CD4-positive, CD25-positive, alpha-beta regulatory T cell (primary cell): ENCODE data around the gene SLC39A1. TPM values are rescaled to one million over a fixed set of nuclear protein-coding genes. Genes with fewer than 3 reads are reported as not detected.
A peak's percentile ranks its signal among the peaks of the same experiment; 100 is the strongest.

Experiments used
- ATAC-seq, 2 donors: fragments of 150-1000 bp; cut with Tn5 transposase; one replicate each; pipeline ENCODE4 v1.10.0; 2021; ENCODE audit warnings: low read depth in 2 of 2, moderate number of reproducible peaks in 2 of 2, moderate library complexity in 1 of 2
- DNase-seq, 3 donors: peaks; one replicate each; pipeline versions ENCODE4 v3.0.0 to v3.0.0-alpha.2; 2012 to 2022; ENCODE audit warnings: mixed read lengths in 1 of 3
- H3K27ac ChIP-seq: one replicate; pipeline ENCODE4 v1.7.0; 2013; ENCODE audit warnings: mild to moderate bottlenecking, low read length; ENCODE audit not compliant: insufficient read depth, poor library complexity, severe bottlenecking
- H3K27me3 ChIP-seq: one replicate; pipeline ENCODE4 v1.7.0; 2013; ENCODE audit warnings: low read length; ENCODE audit not compliant: control insufficient read depth, insufficient read depth
- H3K36me3 ChIP-seq: one replicate; pipeline ENCODE4 v1.7.0; 2013; ENCODE audit warnings: mild to moderate bottlenecking, low read length, moderate library complexity; ENCODE audit not compliant: control insufficient read depth, insufficient read depth
- H3K4me1 ChIP-seq: 2 replicates; pipeline ENCODE4 v1.7.0; 2013; ENCODE audit warnings: mild to moderate bottlenecking, low read length; ENCODE audit not compliant: insufficient read depth, control insufficient read depth, poor library complexity, severe bottlenecking
- H3K4me3 ChIP-seq: one replicate; pipeline ENCODE4 v1.7.0; 2013; ENCODE audit warnings: low read depth, mild to moderate bottlenecking, low read length, moderate library complexity
- H3K9me3 ChIP-seq, 2 experiments: 1 replicate in 1 of 2; 2 replicates in 1 of 2; pipeline ENCODE4 v1.7.0; 2013; ENCODE audit warnings: low read length in 2 of 2, mild to moderate bottlenecking in 1 of 2, moderate library complexity in 1 of 2; ENCODE audit not compliant: control insufficient read depth in 2 of 2
- H3K27ac Mint-ChIP-seq, 3 donors: one replicate each; pipeline ENCODE4 v1.8.0; 2020 to 2022; ENCODE audit warnings: mild to moderate bottlenecking in 3 of 3, mixed read lengths in 3 of 3, moderate library complexity in 2 of 3
- H3K27me3 Mint-ChIP-seq: one replicate; pipeline ENCODE4 v1.8.0; 2022; ENCODE audit warnings: mild to moderate bottlenecking, mixed read lengths
- H3K36me3 Mint-ChIP-seq: one replicate; pipeline ENCODE4 v1.8.0; 2020; ENCODE audit warnings: mixed read lengths
- H3K4me1 Mint-ChIP-seq, 4 donors: one replicate each; pipeline ENCODE4 v1.8.0; 2020 to 2022; ENCODE audit warnings: mixed read lengths in 4 of 4, mild to moderate bottlenecking in 1 of 4
- H3K4me3 Mint-ChIP-seq, 4 donors: one replicate each; pipeline ENCODE4 v1.8.0; 2020 to 2022; ENCODE audit warnings: mild to moderate bottlenecking in 4 of 4, mixed read lengths in 4 of 4, moderate library complexity in 3 of 4
- H3K9me3 Mint-ChIP-seq, 7 donors: one replicate each; pipeline ENCODE4 v1.8.0; 2020 to 2022; ENCODE audit warnings: mixed read lengths in 7 of 7, mild to moderate bottlenecking in 3 of 7, moderate library complexity in 2 of 7
- polyA plus RNA-seq, 4 donors: library from polyadenylated mRNA; unstranded; fragments of 300-500 nt; fragmentation: Illumina TruSeq; gene quantifications; one replicate each; pipeline ENCODE4 v1.2.3, GENCODE V29; 2021
- total RNA-seq: library from RNA; stranded (reverse); gene quantifications from one replicate; pipeline ENCODE4 v1.2.3, GENCODE V29; 2022

SLC39A1 gene
- total and polyA plus RNA-seq, 5 donors from 2014 or later = 15.8 to 42.1 (median 35.0) TPM

DNA sequence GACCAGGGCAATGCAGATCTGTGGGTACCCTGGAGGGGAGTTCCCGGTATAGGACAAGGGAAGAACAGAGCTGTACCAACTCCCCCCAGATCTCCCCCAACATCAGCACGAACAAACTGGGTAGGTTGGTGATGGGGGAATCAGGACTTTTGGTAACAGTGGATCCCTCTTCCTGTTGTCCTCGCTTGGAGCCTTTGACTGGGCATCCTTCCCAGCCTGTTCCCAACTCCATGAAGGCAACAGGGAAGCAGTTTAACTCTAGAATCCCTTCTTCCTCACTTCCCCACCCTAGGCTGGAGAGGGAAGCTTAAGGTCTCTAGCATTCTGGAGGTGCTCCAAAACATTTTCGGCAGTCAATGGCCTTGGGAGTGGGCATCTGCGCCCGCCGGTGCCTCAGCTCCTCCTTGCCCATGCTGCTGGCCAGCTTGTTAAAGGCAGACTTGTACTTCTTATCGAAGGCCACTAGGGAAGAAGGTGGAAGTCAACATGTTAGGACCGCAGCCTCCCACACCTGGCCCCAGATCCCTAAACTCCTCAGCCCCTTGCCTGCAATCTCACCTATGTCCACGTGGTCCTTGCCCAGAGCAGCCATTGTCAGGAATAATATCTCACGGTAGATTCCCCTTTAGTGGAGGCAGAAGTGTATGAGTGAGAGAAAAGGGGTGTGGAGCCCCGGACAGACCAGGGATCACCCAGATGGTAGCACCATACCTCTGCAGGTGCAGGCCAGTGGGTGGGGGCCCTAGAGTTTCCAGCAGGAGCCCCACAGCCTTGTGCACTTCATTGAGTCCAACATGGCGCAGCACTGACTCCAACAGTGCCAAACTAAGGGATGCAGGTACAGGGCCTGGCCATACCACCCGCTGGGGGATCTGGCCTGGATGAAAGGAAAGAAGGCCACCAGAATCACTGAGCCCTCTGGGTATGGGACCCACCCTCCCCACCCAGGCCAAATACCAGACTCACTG, 33.1 kb downstream of the SLC39A1 start:
- H3K27me3 Mint-ChIP-seq = no peaks in the 10 kb centered on the region
- H3K4me3 Mint-ChIP-seq = no peak overlapping the region
- Histone ChIP-seq H3K27me3 (no peaks in the 10 kb centered on the region), H3K36me3 (peaks cover 48% of the 10 kb centered on the region), H3K4me1 (no peaks in the 10 kb centered on the region), H3K27ac (no peak overlapping the region), H3K4me3 (no peak overlapping the region), H3K9me3 (no peaks in the 10 kb centered on the region)
- H3K36me3 Mint-ChIP-seq = peaks cover 17% of the 10 kb centered on the region
- DNase-seq (no peak), ATAC-seq (no peak)
- peaks cover 0 to 8% (median 4%) of the 10 kb centered on the region in 4 donors for H3K4me1 Mint-ChIP-seq
- H3K9me3 Mint-ChIP-seq = no peaks in the 10 kb centered on the region
- H3K27ac Mint-ChIP-seq = no peak overlapping the region

- H3K36me3 Mint-ChIP-seq = peaks cover 9% of the 10 kb centered on the region
- H3K36me3 ChIP-seq = peaks cover 39% of the 10 kb centered on the region
- no peaks in the 10 kb centered on the region for H3K4me1 ChIP-seq
- no peaks in the 10 kb centered on the region for H3K9me3 Mint-ChIP-seq
- H3K9me3 ChIP-seq = no peaks in the 10 kb centered on the region
- peaks cover 0 to 8% (median 4%) of the 10 kb centered on the region in 4 donors for H3K4me1 Mint-ChIP-seq
- DNase-seq (no peak), ATAC-seq (no peak)
- H3K4me3 Mint-ChIP-seq = no peak overlapping the region
- H3K27me3 ChIP-seq = no peaks in the 10 kb centered on the region
- H3K4me3 ChIP-seq = no peak overlapping the region
- H3K27me3 Mint-ChIP-seq = no peaks in the 10 kb centered on the region
- H3K27ac Mint-ChIP-seq = peak overlapping the region in 1 of 3 donors; percentile 78
- no peak overlapping the region for H3K27ac ChIP-seq
These were observed 33.9 kb downstream of the SLC39A1 start for GRCh38 chr1:153929426-153929825.

- Mint-ChIP-seq H3K4me3 (no peak overlapping the region), H3K4me1 (peaks cover 3 to 10% (median 5%) of the 10 kb centered on the region in 4 donors), H3K36me3 (peaks cover 4% of the 10 kb centered on the region), H3K9me3 (no peaks in the 10 kb centered on the region), H3K27me3 (no peaks in the 10 kb centered on the region), H3K27ac (peak overlapping the region in 1 of 3 donors; percentile 78)
- no peaks in the 10 kb centered on the region for H3K9me3 ChIP-seq
- ATAC-seq (no peak), DNase-seq (no peak)
- no peak overlapping the region for H3K4me3 ChIP-seq
- no peaks in the 10 kb centered on the region for H3K27me3 ChIP-seq
- H3K4me1 ChIP-seq = peaks cover 4% of the 10 kb centered on the region
- no peak overlapping the region for H3K27ac ChIP-seq
- H3K36me3 ChIP-seq = peaks cover 34% of the 10 kb centered on the region
These were observed 34.5 kb downstream of the SLC39A1 start for GRCh38 chr1:153928791-153929341.

DNA sequence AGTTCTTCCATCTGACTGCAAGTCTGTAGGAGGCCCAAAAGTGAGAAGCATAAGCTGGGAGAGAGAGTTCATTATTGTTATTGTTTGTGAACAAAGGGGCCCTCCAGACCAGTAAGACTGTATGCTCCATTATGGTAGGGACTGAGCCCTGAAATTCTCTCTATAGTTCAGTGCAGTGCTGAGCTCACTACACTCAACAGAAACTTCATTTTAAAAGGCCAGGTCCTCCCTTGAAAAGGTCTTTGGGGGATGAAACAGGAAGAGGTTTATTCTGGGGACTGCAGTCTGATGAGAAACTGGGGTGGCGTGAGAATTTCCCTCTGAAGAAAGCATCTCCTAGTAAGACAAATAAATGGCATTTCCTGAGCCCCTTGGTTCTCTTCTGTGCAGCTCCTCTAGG, 35.1 kb downstream of the SLC39A1 start:
- peaks cover under 1% of the 10 kb centered on the region for H3K27me3 Mint-ChIP-seq
- H3K4me1 Mint-ChIP-seq = peaks cover 6 to 15% (median 9%) of the 10 kb centered on the region in 4 donors
- Histone ChIP-seq H3K27ac (no peak overlapping the region), H3K4me3 (no peak overlapping the region), H3K36me3 (peaks cover 28% of the 10 kb centered on the region), H3K4me1 (peaks cover 10% of the 10 kb centered on the region), H3K9me3 (no peaks in the 10 kb centered on the region), H3K27me3 (no peaks in the 10 kb centered on the region)
- H3K4me3 Mint-ChIP-seq = peak overlapping the region in 1 of 4 donors; percentile 38
- no peaks in the 10 kb centered on the region for H3K9me3 Mint-ChIP-seq
- H3K27ac Mint-ChIP-seq = peak overlapping the region in 1 of 3 donors; percentile 59
- DNase-seq = peak in 1 of 3 donors; percentile 11
- ATAC-seq = no peak
- H3K36me3 Mint-ChIP-seq = peaks cover 2% of the 10 kb centered on the region

DNA sequence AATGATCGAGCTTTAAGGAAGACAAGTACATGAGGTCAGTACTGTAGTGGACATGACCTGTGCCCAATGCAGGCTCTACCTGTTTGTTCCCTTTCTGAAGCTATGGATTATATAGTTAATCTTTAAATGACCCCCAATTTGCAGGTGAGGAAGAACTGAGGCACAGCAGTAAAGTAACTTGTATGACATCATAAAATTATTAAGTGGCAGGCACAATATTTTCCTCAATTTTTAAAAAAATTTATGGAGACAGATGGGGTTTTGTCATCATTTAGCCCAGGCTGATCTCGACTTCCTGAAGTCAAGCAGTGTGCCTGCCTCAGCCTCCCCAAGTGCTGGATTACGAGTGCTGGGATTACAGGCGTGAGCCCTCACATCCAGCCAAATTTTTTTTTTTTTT, 36.9 kb downstream of the SLC39A1 start:
- H3K27ac ChIP-seq = no peak overlapping the region
- peaks cover 14% of the 10 kb centered on the region for H3K4me1 ChIP-seq
- no peak for ATAC-seq
- Mint-ChIP-seq H3K27ac (no peak overlapping the region), H3K4me3 (peak overlapping the region in 1 of 4 donors; percentile 75), H3K27me3 (peaks cover 6% of the 10 kb centered on the region), H3K4me1 (peaks cover 7 to 24% (median 16%) of the 10 kb centered on the region in 4 donors), H3K9me3 (no peaks in the 10 kb centered on the region), H3K36me3 (no peaks in the 10 kb centered on the region)
- H3K9me3 ChIP-seq = no peaks in the 10 kb centered on the region
- no peaks in the 10 kb centered on the region for H3K27me3 ChIP-seq
- H3K4me3 ChIP-seq = no peak overlapping the region
- H3K36me3 ChIP-seq = peaks cover 14% of the 10 kb centered on the region
- DNase-seq = no peak

DNA sequence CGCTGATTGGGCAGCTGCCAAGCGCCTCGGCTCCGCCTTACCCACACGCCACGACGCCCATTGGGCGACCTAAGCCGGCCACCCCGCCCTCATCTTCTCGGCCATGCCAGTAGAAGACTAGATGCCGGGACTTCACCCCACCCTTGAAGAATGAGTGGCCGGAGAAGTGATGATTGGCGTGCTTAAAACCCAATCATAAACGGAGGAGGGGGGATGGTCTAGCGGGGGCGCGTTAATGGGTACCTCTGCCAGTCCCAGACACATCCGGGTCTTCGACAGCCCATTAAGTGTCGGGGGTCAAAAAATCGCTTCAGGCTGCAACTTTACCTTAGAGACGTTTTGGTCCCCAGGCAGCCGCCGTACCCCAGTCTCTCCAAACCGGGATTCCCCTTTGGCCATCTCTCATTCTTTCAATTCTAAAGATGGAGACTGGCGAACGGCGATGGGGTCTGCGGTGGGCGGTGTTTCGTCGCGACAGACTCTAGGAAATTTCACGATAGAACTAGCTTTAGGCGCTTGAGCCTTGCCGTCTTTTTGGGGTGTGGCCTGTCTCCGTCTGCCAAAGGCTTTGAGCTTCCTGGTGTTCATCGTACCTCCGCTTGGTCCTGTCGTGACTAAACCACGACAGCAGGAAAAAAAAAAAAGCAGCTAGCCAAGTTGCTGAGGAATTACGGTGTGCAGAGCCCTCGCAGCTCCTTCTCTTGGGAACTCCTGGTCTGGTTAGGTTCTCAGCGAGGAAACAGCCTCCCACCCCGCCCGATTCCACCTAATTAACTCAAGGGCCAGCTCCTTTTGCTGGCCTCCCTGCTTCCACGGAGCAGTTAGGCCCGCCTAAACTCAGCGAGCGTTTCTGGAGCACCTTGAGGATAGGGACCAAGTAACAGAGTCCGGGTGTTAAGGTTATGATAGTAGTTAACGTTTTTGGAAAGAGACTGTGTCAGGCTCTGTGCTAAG, 40.1 kb downstream of the SLC39A1 start, which contains the start of gene GATAD2B:
Gene GATAD2B, minus strand, starts transcription at position 1 of the 954 bp plus-strand sequence. CDS start 94,625 bp downstream, outside the sequence.
- Mint-ChIP-seq H3K4me3 (peak within 1 kb of the TSS; percentile 93 to 97 (median 96)), H3K9me3 (peaks cover 0 to 1% (median 0%) of the 10 kb centered on the region in 7 donors), H3K36me3 (no peaks in the 10 kb centered on the region), H3K27ac (peak within 1 kb of the TSS; percentile 93 to 99 (median 96)), H3K4me1 (peaks cover 25 to 49% (median 40%) of the 10 kb centered on the region in 4 donors), H3K27me3 (peaks cover 6% of the 10 kb centered on the region)
- Histone ChIP-seq H3K4me1 (peaks cover 39% of the 10 kb centered on the region), H3K27me3 (no peaks in the 10 kb centered on the region), H3K9me3 (no peaks in the 10 kb centered on the region), H3K36me3 (peaks cover 4% of the 10 kb centered on the region), H3K4me3 (peak within 1 kb of the TSS; percentile 97), H3K27ac (peak within 1 kb of the TSS; percentile 96)
- ATAC-seq (peak; percentile 94), DNase-seq (peak; percentile 99 to 100 (median 99))
